AG04449 (cell line): ENCODE results near the gene HTRA1.
A peak's percentile ranks its signal among the peaks of the same experiment; 100 is the strongest.

ENCODE experiments used
- CTCF ChIA-PET: fragments of 350-600 bp; formaldehyde crosslinking; extraction: SDS; loops from one replicate; lab custom pipeline; 2021; ENCODE audit warnings: antibody characterized with exemption; lab: Yijun Ruan, JAX
- POLR2A ChIA-PET: fragments of 400-600, 350-600 bp; formaldehyde crosslinking; extraction: SDS; loops from one replicate; lab custom pipeline; 2020; ENCODE audit warnings: antibody characterized with exemption, inconsistent platforms; lab: Yijun Ruan, JAX
- DNase-seq: peaks from one replicate; pipeline ENCODE4 v3.0.0-alpha.2; 2010; ENCODE audit warnings: low read depth, low spot score
- H3K4me3 ChIP-seq: 2 replicates; pipeline ENCODE4 v1.5.1; 2011; ENCODE audit warnings: low read depth, mild to moderate bottlenecking, control low read depth, low read length
- TF ChIP-seq, protein P1 (sequence below): IDR thresholded peaks from one replicate; pipeline ENCODE4 v1.5.1; 2011; ENCODE audit warnings: mild to moderate bottlenecking, moderate library complexity, low read length, control low read depth, inconsistent platforms; ENCODE audit not compliant: insufficient read depth; ENCODE audit errors: missing control alignments

The HTRA1 gene

DNA sequence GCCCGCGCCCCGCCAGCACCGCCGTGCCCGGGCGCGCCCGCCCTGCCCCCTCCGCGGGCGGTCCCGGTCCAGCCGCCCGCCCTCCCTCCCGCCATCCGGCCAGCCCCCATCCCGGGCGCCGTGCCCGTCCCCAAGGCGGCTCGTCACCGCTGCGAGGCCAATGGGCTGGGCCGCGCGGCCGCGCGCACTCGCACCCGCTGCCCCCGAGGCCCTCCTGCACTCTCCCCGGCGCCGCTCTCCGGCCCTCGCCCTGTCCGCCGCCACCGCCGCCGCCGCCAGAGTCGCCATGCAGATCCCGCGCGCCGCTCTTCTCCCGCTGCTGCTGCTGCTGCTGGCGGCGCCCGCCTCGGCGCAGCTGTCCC lies at the start of gene HTRA1:
HTRA1 (plus strand) TSS at position 187 of the 362 bp plus-strand sequence; CDS start at position 287, 100 bp downstream.
- no peak for DNase-seq
- TF ChIP-seq, protein P1, sequence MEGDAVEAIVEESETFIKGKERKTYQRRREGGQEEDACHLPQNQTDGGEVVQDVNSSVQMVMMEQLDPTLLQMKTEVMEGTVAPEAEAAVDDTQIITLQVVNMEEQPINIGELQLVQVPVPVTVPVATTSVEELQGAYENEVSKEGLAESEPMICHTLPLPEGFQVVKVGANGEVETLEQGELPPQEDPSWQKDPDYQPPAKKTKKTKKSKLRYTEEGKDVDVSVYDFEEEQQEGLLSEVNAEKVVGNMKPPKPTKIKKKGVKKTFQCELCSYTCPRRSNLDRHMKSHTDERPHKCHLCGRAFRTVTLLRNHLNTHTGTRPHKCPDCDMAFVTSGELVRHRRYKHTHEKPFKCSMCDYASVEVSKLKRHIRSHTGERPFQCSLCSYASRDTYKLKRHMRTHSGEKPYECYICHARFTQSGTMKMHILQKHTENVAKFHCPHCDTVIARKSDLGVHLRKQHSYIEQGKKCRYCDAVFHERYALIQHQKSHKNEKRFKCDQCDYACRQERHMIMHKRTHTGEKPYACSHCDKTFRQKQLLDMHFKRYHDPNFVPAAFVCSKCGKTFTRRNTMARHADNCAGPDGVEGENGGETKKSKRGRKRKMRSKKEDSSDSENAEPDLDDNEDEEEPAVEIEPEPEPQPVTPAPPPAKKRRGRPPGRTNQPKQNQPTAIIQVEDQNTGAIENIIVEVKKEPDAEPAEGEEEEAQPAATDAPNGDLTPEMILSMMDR, result no peak
- CTCF ChIA-PET, result interaction anchor here (1.1 to 3.0 kb wide), 4 partner anchors 11 to 182 kb away, joined by 3 to 18 read pairs (median 4); no protein-coding TSS in a partner anchor
- H3K4me3 ChIP-seq, result peak within 1 kb of the TSS; percentile 75
- POLR2A ChIA-PET, result no interaction called here

DNA sequence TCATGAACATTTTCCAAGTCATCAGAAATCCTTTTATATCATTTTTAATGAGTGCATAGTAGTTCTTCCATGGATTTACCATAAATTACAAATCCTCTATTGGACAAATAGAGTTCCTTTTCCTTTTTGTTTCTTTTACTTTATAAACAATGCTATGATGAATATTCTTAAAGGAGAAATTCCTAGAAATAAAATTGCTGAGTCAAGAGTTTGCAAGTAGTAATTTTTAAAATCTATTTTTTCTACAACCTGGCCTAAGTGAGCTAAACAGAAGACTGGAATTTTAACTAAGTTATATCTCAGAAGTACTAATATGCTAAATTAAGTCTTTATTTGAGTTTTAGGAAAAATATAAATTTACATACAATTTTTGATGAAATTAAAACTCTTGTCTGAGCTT lies 48.0 kb upstream of the HTRA1 start:
- TF ChIP-seq, protein P1, result no peak
- ChIA-PET CTCF (interaction anchor here (0.6 to 3.6 kb wide), 3 partner anchors 22 to 362 kb away, joined by 3 to 17 read pairs (median 5); no protein-coding TSS in a partner anchor), POLR2A (no interaction called here)
- H3K4me3 ChIP-seq, result no peak overlapping the region
- no peak for DNase-seq

DNA sequence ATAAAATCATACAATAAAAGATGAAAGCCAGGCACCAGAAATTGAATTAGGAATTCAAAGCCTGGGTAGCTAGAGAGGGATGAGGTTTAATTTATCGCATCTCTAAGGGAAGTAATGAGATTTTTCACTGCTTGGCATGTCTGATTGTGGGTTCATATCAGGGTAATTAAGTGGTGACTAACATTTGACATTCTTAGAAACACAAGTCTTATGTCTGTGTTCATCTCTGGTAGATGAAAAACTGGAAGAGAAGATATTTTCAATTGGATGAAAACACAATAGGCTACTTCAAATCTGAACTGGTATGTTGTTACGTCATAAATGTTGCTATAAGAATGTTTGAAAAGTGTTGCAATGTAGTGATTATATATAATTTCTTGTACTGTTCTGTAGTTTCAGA lies 43.7 kb upstream of the HTRA1 start:
- TF ChIP-seq, protein P1, result no peak
- no peak for DNase-seq
- POLR2A ChIA-PET, result no interaction called here
- CTCF ChIA-PET, result no interaction called here
- no peak overlapping the region for H3K4me3 ChIP-seq

DNA sequence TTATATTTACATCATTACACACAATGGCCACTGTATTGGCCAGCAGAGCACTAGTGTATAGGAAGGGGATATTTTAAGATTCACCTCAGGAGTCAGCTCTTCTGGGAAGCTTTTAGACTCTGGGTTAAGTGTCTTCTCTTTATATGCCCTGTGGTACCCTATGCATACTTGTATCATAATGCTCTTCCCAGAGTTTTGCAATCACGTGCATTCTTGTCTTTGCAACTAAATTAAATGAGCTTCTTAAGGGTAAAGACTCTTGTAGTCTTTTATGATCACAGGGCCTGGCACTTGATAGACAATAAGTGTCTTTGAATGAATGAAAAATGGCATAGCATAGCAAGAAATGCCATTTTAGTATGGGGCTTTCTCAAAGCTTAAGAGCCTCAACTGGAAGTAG lies 42.3 kb upstream of the HTRA1 start:
- CTCF ChIA-PET, result interaction anchor here (1.0 to 3.0 kb wide), 9 partner anchors 16 to 276 kb away, joined by 3 to 28 read pairs (median 7); no protein-coding TSS in a partner anchor
- no peak for DNase-seq
- H3K4me3 ChIP-seq, result no peak overlapping the region
- POLR2A ChIA-PET, result no interaction called here
- TF ChIP-seq, protein P1, result no peak

DNA sequence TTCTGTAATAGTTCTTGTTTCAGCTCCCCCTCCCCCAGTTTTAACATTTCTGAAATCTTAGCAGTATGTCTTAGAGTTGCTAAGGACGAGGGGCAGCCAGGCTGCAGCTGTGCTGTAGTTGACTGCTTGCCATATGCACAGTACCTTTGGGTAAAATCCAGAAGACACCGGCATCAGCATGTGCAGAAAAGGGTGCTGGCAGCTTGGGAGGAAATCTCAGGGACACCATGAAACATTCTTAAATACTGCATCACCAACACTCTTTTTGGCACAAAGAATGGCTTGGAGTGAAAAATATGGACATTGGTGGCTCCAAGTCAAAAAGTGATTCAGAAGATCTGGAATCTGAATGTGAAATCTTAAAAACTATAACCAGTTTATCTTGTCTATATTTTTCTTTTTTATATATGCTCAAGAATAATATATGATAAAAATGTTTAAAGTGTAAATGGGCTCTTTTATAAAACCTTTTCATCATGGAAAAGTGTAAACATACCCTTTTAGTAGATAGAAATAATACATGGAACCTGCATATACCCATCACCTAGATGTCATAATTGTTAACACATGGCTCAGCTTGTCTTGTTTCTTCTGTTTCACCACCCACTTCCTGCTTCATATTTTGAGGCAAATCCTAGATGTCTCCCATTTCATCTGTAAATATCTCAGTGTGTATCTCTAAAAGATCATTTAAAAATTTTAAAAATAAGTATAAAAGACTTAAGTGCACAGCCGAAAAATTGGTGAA lies 41.3 kb upstream of the HTRA1 start:
- H3K4me3 ChIP-seq, result no peak overlapping the region
- ChIA-PET POLR2A (no interaction called here), CTCF (interaction anchor here (0.9 to 3.0 kb wide), 8 partner anchors 15 to 277 kb away, joined by 3 to 28 read pairs (median 9); no protein-coding TSS in a partner anchor)
- TF ChIP-seq, protein P1, result no peak
- no peak for DNase-seq

DNA sequence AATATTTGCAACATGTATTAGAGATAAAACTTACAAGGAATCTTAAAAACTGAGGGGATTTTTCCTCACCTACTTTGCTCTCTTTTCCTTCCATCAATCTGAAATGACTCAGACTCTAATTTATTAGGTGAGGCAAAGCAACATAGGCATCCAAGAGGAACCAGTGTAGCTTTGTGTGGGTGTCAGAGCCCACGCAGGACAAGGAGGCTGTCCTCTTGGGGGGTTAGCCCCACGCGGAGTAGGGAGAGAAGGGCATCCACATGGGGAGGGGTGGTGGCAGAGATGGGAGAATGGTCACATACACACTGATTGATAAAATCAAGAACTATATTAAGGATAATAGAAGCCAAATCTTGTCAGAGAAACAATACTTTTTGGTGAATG lies 40.7 kb upstream of the HTRA1 start:
- TF ChIP-seq, protein P1, result no peak
- POLR2A ChIA-PET, result no interaction called here

More for the DNA sequence above, 40.7 kb upstream of the HTRA1 start:
- CTCF ChIA-PET, result interaction anchor here (1.9 to 3.0 kb wide), 4 partner anchors 14 to 153 kb away, joined by 7 to 28 read pairs (median 18); no protein-coding TSS in a partner anchor
- H3K4me3 ChIP-seq, result no peak overlapping the region
- DNase-seq, result no peak
